ENCODE results near the gene FYB2. TPM values are rescaled to one million over a fixed set of nuclear protein-coding genes. Genes with fewer than 3 reads are reported as not detected.

The FYB2 gene
- total RNA-seq, 4 donors from 2014 or later: 0.26 to 8.6 (median 4.7) TPM

- H3K9me3 ChIP-seq: no peaks in the 10 kb centered on the region
- no peaks in the 10 kb centered on the region for H3K4me1 ChIP-seq
- H3K4me3 ChIP-seq: no peak overlapping the region
- H3K27ac ChIP-seq: no peak overlapping the region
- no peaks in the 10 kb centered on the region for H3K27me3 ChIP-seq
- H3K36me3 ChIP-seq: no peaks in the 10 kb centered on the region
- no peak for DNase-seq
- TF ChIP-seq CTCF (IDR thresholded peaks at IDR 0.05): no peak
- no peak for TF ChIP-seq POLR2A (IDR thresholded peaks at IDR 0.05)
- intact Hi-C loops (cut with DNase I; ENCODE audit: low total_unique reads): no loop called here
Measured at GRCh38 chr1:56844545-56845136, 25.4 kb upstream of the FYB2 start.

GRCh38 chr1:56843544-56843943, 24.3 kb upstream of the FYB2 start:
- no peak for DNase-seq
- no peak for TF ChIP-seq CTCF (IDR thresholded peaks at IDR 0.05)
- no peak for TF ChIP-seq POLR2A (IDR thresholded peaks at IDR 0.05)
- Histone ChIP-seq H3K4me3 (no peak overlapping the region), H3K4me1 (no peaks in the 10 kb centered on the region), H3K27ac (no peak overlapping the region), H3K36me3 (no peaks in the 10 kb centered on the region), H3K9me3 (no peaks in the 10 kb centered on the region), H3K27me3 (no peaks in the 10 kb centered on the region)
- intact Hi-C loops (cut with DNase I; ENCODE audit: low total_unique reads): no loop called here

DNA sequence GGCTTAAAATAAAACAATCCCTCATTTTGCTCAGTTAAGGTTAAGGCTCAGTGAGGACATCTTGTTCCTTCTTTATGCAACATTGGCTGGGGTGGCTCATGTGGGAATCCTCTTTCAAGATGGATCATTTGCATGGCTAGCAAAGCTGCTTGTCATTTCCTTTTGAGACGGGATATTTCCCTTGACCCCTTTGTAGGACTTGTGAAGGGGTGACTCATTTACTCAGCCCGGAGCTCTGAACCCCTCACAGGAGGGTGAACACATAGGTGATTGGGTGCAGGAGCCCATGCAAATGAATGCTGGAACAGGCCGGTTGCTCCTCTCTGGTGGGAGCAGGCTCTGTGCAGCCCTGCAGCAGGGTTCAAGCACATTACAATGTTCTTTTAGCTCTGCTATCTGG, 19.6 kb upstream of the FYB2 start:
- H3K36me3 ChIP-seq: no peaks in the 10 kb centered on the region
- no peak for DNase-seq
- no peaks in the 10 kb centered on the region for H3K4me1 ChIP-seq
- no peak overlapping the region for H3K4me3 ChIP-seq
- no peaks in the 10 kb centered on the region for H3K9me3 ChIP-seq
- intact Hi-C loops (cut with DNase I; ENCODE audit: low total_unique reads): no loop called here
- H3K27me3 ChIP-seq: no peaks in the 10 kb centered on the region
- no peak overlapping the region for H3K27ac ChIP-seq
- TF ChIP-seq CTCF (IDR thresholded peaks at IDR 0.05): no peak
- TF ChIP-seq POLR2A (IDR thresholded peaks at IDR 0.05): no peak

- no peaks in the 10 kb centered on the region for H3K9me3 ChIP-seq
- H3K4me3 ChIP-seq: no peak overlapping the region
- intact Hi-C loops (cut with DNase I; ENCODE audit: low total_unique reads): no loop called here
- no peaks in the 10 kb centered on the region for H3K27me3 ChIP-seq
- H3K27ac ChIP-seq: no peak overlapping the region
- H3K4me1 ChIP-seq: no peaks in the 10 kb centered on the region
- no peak for DNase-seq
- H3K36me3 ChIP-seq: no peaks in the 10 kb centered on the region
- no peak for TF ChIP-seq POLR2A (IDR thresholded peaks at IDR 0.05)
Measured at GRCh38 chr1:56837244-56837939, 18.2 kb upstream of the FYB2 start.

DNA sequence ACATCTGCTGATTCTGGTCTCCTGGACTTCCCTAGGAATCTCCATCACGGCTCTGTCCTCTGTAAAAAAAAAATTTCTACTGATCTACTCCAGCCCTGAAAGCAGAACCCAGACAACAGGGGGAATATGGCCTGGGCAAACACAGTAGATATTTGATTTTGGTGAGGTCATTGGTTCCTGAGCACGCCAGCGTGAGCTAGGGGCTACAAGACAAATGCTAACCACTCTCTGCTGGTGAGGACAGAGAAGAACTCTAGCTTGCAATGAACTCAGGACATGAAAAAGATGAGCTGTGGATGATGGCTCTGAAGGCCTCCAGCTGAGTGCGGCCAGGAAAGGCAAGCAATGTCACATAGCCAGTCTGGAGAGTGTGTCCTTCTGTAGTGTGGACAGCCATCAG, 17.2 kb upstream of the FYB2 start:
- Histone ChIP-seq H3K27me3 (no peaks in the 10 kb centered on the region), H3K27ac (no peak overlapping the region), H3K4me3 (no peak overlapping the region), H3K4me1 (no peaks in the 10 kb centered on the region), H3K36me3 (no peaks in the 10 kb centered on the region), H3K9me3 (no peaks in the 10 kb centered on the region)
- intact Hi-C loops (cut with DNase I; ENCODE audit: low total_unique reads): no loop called here
- TF ChIP-seq CTCF (IDR thresholded peaks at IDR 0.05) (no peak), POLR2A (IDR thresholded peaks at IDR 0.05) (no peak)
- no peak for DNase-seq
